Measurements from ENCODE around the gene GID8.
"Not testable (repeated sequence)": the region's sequence is repeated elsewhere in the genome, so short reads cannot be mapped to it uniquely, and the experiment has no call there.

The GID8 gene

GRCh38 chr20:62959998-62960436 is 22.1 kb downstream of the GID8 start:
- no peak for FAIRE-seq

GRCh38 chr20:62960446-62961309 is 22.7 kb downstream of the GID8 start:
- not testable (repeated sequence) for FAIRE-seq

DNA sequence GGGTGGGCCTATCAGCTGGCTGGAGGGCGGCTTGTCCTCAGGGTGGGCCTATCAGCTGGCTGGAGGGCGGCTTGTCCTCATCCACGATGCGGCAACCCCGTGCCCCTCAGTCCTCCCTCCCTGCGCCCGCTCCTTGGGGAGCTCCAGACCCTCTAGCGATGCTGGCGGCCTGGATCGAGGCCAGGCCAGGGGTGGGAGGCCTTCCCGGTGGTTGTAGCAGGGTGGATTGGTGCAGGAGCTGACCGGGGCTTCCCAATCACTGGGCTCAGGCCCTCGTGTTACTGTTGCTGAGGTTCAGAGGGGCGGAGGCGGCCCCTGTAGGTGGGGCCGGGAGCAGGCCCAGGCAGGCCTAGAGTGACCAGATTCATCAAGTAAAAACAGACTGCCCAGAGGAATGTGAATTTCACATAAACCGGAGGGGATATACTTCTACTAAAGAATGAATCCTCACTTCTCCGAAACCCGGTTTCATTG is 23.4 kb downstream of the GID8 start:
- FAIRE-seq = no peak

GRCh38 chr20:62961799-62962198 is 23.9 kb downstream of the GID8 start:
- no peak for FAIRE-seq

- no peak for FAIRE-seq
Measured at GRCh38 chr20:62962221-62962879, 24.4 kb downstream of the GID8 start.

- no peak for FAIRE-seq
Measured at GRCh38 chr20:62962891-62963613, 25.1 kb downstream of the GID8 start.

DNA sequence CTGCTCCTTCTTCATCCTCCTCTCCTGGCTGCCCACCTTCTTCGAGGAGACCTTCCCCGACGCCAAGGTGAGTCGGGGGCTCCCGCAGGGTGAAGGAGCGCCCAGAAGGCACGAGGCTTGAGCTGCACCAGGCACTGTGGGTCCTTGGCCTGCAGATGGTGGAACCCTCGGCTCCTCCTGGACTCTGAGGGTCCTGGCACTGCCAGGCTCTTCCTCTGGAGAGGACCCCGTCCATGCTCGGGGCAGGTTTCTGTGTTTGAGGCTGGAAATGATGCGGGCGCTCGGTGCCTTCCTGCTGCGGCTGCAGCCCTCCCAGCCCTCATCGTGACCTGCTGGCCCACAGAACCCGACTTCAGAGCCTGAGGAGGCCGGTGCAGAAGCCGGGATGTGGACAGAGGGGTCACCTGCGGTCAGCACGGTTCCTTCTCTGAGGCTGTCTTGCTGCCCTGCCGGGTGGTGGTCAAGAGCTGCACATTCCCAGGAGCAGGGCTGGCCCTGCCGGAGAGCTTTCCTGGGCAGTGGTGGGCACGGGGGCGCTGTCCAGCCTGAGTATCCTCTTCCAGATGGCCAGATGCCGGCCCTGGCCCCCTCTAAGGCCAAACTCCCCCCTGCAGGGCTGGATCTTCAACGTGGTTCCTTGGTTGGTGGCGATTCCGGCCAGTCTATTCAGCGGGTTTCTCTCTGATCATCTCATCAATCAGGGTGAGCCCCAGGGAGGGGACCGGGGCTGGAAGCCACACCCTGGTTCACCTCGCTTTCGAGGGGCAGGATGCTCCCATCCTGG is 25.9 kb downstream of the GID8 start:
- no peak for FAIRE-seq

DNA sequence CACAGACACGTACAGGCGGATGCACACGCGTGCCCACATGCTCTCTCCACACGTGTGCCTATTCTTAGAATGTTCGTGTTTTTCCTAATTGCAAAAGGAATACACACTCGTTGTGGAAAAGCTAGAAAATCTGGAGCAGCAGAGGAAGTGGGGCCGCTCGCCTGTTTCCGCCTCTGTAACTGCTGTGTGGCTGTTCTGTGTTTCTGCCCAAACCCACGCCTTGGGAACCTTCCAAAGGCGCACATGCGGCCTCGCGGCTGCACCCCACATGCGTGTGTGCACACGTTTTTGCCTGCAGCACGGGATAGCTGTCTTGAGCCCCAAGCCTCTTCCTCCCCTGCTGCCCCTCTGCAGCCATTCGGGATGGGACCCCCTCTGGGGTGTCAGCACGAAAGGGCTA is 26.8 kb downstream of the GID8 start:
- no peak for FAIRE-seq

DNA sequence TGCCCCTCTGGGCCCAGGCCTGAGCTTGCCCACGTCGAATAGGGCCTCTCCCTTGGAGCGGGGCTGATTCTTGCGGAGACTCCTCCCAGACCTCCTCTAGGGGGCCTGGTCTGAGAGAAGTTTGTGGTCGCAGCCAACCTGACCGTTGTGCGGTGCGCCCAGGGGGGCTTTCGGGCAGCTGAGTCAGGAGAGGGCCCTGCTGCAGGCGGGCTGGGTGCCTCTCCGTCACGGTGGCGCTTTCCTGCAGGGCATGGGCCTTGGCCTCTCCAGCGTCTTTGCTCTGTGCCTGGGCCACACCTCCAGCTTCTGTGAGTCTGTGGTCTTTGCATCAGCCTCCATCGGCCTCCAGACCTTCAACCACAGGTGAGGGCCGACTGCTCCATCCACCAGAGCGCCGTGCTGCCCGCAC is 27.4 kb downstream of the GID8 start:
- FAIRE-seq = no peak

DNA sequence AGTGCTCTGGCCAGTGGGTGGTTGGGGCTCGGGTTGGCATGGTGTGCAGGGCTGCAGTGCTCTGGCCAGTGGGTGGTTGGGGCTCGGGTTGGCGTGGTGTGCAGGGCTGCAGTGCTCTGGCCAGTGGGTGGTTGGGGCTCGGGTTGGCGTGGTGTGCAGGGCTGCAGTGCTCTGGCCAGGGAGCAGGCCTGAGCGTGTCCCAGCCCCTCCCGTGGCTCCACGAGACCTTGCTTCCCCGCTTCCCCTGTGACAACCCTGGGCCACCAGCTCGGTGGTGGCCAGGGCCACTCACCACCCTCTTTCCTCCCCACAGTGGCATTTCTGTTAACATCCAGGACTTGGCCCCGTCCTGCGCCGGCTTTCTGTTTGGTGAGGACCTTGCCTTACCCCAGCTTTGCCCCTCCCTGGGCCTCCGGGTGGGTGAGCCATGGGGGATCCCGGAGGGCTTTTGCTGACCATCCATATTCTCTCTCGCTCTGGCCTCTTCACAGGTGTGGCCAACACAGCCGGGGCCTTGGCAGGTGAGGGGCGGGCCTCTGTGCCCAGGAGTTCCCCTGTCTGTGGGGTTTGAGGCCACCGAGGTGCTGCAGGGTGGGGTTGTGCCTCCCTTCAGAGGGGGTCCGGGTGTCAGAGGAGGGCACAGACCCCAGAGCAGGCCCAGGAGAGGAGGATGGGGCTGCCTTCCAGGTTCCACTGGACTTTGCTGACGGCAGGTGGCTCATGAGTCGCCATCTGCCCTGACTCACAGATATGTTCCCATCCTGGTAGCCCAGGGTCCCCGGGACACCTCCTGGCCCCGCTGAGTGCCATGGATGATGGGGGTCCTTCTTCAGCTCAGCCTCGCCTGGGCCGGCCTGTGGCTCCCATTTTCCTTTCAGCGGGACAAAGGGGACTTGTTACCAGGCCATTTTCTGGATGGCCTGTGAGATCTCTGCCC is 28.5 kb downstream of the GID8 start:
- no peak for FAIRE-seq

DNA sequence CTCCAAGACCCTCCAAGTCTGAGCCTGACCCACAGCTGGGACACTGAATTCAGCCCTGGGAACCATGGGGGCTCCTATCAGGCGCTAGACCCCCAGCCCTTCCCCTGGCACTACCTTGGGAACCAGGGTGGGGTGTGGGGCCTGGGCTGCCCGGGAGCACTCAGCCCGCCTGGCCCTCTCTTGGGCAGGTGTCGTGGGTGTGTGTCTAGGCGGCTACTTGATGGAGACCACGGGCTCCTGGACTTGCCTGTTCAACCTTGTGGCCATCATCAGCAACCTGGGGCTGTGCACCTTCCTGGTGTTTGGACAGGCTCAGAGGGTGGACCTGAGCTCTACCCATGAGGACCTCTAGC is 29.2 kb downstream of the GID8 start:
- FAIRE-seq = no peak

DNA sequence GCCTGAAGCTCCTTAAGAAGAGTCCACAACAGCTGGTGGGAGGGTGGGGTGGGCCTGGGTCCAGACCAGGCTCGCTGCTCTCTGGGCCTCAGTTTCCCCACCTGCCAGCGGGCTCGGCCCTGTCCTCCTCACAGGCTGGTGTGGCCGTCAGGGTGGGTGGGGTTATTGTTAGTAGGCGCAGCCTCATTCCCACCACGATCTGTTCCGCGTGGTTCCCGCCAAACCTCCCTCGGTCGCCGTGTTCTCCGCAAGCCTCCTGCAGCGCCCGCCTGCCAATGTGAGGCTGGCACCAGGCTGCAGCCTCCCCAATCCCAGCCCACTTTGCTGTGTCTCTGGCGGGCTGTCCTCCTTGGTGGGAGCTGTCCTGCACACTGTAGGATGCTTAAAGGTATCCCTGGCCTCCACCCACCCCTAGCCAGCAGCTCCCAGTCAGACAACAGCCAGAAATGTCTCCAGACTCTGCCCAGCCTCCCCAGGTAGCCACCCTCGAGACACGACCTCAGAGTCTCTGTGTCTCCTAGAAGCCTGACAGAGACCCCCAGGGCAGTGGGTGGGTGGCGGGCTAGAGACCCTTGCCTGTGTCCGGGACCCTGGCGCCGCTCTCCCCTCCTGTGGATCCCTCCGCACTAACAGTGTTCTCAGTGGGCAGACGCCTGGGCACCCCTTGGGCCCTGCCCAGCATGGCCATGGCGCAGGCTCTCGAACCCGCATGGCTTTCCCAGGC is 29.8 kb downstream of the GID8 start:
- no peak for FAIRE-seq

DNA sequence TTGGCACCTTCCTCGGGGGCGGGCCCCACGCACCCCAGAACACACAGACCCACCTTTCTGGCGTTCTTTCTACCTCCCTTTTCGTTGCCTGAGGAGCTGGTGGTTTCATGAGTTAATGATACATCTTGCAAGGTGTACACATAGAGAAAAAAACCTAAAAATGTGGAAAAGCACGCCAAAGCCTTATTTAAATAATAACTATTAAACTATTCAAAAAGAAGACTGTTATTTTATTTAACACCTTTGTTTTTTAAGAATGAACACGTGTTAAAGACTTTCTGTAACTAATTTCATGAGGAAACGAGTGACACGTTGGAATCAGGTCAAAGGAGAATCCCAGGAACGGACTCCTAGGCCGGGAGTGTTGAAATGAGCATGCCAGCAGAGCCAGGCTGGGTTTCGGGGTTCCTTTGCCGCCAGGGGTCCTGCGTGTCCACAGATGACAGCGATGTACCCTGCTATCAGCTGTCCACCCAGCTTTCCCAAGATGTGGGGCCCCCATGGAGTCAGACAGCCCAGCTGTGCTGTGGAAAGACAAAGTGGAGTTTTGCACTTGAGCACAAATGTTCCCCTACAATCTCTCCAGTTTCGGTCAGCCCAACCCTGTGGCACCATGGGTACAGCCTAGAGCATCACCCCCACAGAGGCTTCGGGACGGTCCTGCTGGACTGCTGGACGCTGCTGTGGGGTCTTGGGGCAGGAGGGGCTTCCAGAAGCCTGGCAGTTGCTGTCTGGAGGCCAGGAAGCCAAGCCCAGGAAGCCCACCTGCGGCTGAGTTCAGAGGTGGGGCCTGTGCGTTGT is 30.6 kb downstream of the GID8 start:
- no peak for FAIRE-seq

- FAIRE-seq = no peak
Measured at GRCh38 chr20:62969179-62969760, 31.3 kb downstream of the GID8 start.

- FAIRE-seq = no peak
Measured at GRCh38 chr20:62969939-62970306, 32.0 kb downstream of the GID8 start.

- FAIRE-seq = no peak
Measured at GRCh38 chr20:62970307-62971210, 32.6 kb downstream of the GID8 start.

- FAIRE-seq = no peak
Measured at GRCh38 chr20:62971211-62971949, 33.4 kb downstream of the GID8 start.

Data from islet of Langerhans (tissue), 1 donor.